ENCODE results near the gene CPNE9. TPM values are rescaled to one million over a fixed set of nuclear protein-coding genes. Genes with fewer than 3 reads are reported as not detected.

The CPNE9 gene
- total and polyA plus RNA-seq, 2 donors (not counting 1 experiment from before 2014, with no cell fraction given) = under 0.01 TPM; not detected in 1

DNA sequence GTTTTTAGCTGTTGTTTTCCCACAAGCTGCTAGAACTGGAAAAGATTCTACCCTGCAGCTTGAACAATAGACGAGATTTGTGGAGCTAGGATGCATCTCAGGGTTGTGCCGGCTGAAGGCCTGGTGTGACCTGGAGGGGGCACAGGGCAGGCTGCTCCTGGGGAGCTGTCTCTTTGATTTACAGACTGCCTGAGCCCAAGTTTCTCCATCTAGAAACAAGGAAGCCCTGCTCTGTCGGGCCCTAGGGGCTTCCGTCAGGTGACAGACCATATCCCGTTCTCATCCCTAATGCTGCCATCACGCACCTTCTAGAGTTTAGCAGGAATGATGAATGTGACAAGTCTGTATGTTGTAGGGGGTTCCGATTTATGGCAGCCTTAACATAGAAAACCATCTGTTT is 7.9 kb upstream of the CPNE9 start:
- DNase-seq (ENCODE audit: low read depth in 2 of 2) = no peak
- Histone ChIP-seq H2AFZ (ENCODE audit: low read length) (no peak overlapping the region), H3K9me3 (ENCODE audit: control insufficient read depth, insufficient read depth, low read depth, low read length) (no peaks in the 10 kb centered on the region), H3K4me1 (ENCODE audit: control insufficient read depth, extremely low read depth, insufficient read depth, low read length) (no peaks in the 10 kb centered on the region), H3K27ac (ENCODE audit: insufficient read depth, low read length) (no peak overlapping the region), H4K20me1 (ENCODE audit: control insufficient read depth, extremely low read depth, insufficient read depth, low read length) (no peaks in the 10 kb centered on the region), H3K36me3 (ENCODE audit: control insufficient read depth, insufficient read depth, low read length) (peaks cover 16% of the 10 kb centered on the region), H3K27me3 (ENCODE audit: control insufficient read depth, insufficient read depth, low read length) (no peaks in the 10 kb centered on the region), H3K4me2 (ENCODE audit: extremely low read depth, insufficient read depth, low read length) (no peak overlapping the region), H3K9ac (ENCODE audit: insufficient read depth, low read length) (no peak overlapping the region), H3K4me3 (replicated peaks in 1 of 4; ENCODE audit: control extremely low read depth in 1 of 4, insufficient read depth in 1 of 4, low read depth in 3 of 4, low read length in 4 of 4) (no peak overlapping the region), H3K79me2 (ENCODE audit: control insufficient read depth, insufficient read depth, low read length) (no peaks in the 10 kb centered on the region)
- TF ChIP-seq, protein P1, sequence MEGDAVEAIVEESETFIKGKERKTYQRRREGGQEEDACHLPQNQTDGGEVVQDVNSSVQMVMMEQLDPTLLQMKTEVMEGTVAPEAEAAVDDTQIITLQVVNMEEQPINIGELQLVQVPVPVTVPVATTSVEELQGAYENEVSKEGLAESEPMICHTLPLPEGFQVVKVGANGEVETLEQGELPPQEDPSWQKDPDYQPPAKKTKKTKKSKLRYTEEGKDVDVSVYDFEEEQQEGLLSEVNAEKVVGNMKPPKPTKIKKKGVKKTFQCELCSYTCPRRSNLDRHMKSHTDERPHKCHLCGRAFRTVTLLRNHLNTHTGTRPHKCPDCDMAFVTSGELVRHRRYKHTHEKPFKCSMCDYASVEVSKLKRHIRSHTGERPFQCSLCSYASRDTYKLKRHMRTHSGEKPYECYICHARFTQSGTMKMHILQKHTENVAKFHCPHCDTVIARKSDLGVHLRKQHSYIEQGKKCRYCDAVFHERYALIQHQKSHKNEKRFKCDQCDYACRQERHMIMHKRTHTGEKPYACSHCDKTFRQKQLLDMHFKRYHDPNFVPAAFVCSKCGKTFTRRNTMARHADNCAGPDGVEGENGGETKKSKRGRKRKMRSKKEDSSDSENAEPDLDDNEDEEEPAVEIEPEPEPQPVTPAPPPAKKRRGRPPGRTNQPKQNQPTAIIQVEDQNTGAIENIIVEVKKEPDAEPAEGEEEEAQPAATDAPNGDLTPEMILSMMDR (conservative IDR thresholded peaks at IDR 0.05 in 1 of 2, IDR thresholded peaks at IDR 0.05 in 1 of 2; ENCODE audit: low read depth in 1 of 2, low read length in 2 of 2) = no peak
- no peak for TF ChIP-seq EZH2 (IDR thresholded peaks at IDR 0.05; ENCODE audit: low read length, missing control alignments)

DNA sequence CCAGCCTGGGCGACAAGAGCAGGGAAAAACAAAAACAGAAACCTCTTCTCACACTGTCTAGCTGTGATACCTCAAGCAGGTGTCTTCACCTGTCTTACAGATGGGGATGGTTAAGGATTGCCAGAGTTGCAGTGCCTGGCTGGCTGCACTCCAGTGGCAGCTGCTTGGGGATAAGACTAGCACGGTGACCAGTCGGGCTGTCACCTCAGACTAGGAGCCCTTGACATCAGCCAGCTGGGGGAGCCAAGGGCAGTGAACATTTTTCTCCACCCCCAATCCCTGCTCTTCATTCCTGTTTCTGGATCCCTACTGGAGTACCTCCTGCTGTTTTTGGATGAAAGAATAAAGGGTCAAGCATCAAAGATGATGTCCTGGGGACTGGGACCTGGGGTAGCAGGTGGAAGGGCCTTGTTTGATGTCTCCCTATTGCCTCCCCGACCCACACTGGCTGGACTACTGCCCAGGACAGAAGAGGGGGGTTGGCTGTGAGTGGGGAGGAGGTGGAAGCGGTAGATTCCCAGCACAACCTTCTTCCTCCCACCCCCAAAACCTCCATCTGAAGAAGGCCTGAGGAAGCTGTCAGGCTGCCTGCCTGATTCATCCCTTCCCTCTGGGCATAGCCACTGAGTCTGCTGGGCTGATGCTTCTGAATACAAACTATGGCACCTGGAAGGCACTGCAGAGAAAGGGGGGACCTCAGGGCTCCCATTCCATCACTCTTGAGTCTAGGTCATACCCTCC is 7.0 kb upstream of the CPNE9 start:
- no peaks in the 10 kb centered on the region for H3K79me2 ChIP-seq (ENCODE audit: control insufficient read depth, insufficient read depth, low read length)
- H3K27me3 ChIP-seq (ENCODE audit: control insufficient read depth, insufficient read depth, low read length) = no peaks in the 10 kb centered on the region
- H4K20me1 ChIP-seq (ENCODE audit: control insufficient read depth, extremely low read depth, insufficient read depth, low read length) = no peaks in the 10 kb centered on the region
- no peak overlapping the region for H2AFZ ChIP-seq (ENCODE audit: low read length)
- H3K9me3 ChIP-seq (ENCODE audit: control insufficient read depth, insufficient read depth, low read depth, low read length) = no peaks in the 10 kb centered on the region
- no peaks in the 10 kb centered on the region for H3K4me1 ChIP-seq (ENCODE audit: control insufficient read depth, extremely low read depth, insufficient read depth, low read length)
- H3K36me3 ChIP-seq (ENCODE audit: control insufficient read depth, insufficient read depth, low read length) = peaks cover 11% of the 10 kb centered on the region
- no peak for DNase-seq (ENCODE audit: low read depth in 2 of 2)
- no peak overlapping the region for H3K27ac ChIP-seq (ENCODE audit: insufficient read depth, low read length)
- H3K4me3 ChIP-seq (replicated peaks in 1 of 4; ENCODE audit: control extremely low read depth in 1 of 4, insufficient read depth in 1 of 4, low read depth in 3 of 4, low read length in 4 of 4) = no peak overlapping the region
- H3K4me2 ChIP-seq (ENCODE audit: extremely low read depth, insufficient read depth, low read length) = no peak overlapping the region
- no peak for TF ChIP-seq EZH2 (IDR thresholded peaks at IDR 0.05; ENCODE audit: low read length, missing control alignments)
- TF ChIP-seq, protein P1 (conservative IDR thresholded peaks at IDR 0.05 in 1 of 2, IDR thresholded peaks at IDR 0.05 in 1 of 2; ENCODE audit: low read depth in 1 of 2, low read length in 2 of 2) = no peak
- H3K9ac ChIP-seq (ENCODE audit: insufficient read depth, low read length) = no peak overlapping the region

DNA sequence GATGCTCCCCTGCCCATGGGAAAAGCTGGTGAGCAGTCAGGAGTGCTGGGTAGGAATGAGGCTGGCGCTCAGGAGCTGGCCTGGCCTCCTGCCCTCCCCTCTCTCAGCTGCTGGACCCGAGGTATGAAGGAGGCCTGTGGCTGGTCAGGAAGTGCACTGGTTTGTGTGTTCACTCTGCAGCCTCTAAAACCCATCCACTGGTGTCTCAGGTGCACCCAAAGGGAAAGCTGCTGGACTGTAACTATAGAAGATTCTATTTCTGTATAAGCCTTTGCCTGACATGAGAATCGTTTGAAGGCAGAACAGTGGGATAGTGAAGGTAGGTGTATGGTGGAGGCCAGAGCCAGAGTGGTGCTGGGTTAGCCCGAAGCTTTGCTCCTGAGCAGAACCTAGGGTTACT is 5.7 kb upstream of the CPNE9 start:
- H3K9me3 ChIP-seq (ENCODE audit: control insufficient read depth, insufficient read depth, low read depth, low read length) = no peaks in the 10 kb centered on the region
- H3K9ac ChIP-seq (ENCODE audit: insufficient read depth, low read length) = no peak overlapping the region
- no peak overlapping the region for H3K4me3 ChIP-seq (replicated peaks in 1 of 4; ENCODE audit: control extremely low read depth in 1 of 4, insufficient read depth in 1 of 4, low read depth in 3 of 4, low read length in 4 of 4)
- H3K4me2 ChIP-seq (ENCODE audit: extremely low read depth, insufficient read depth, low read length) = no peak overlapping the region
- peaks cover 7% of the 10 kb centered on the region for H3K36me3 ChIP-seq (ENCODE audit: control insufficient read depth, insufficient read depth, low read length)
- H3K4me1 ChIP-seq (ENCODE audit: control insufficient read depth, extremely low read depth, insufficient read depth, low read length) = no peaks in the 10 kb centered on the region
- H2AFZ ChIP-seq (ENCODE audit: low read length) = no peak overlapping the region
- no peaks in the 10 kb centered on the region for H3K27me3 ChIP-seq (ENCODE audit: control insufficient read depth, insufficient read depth, low read length)
- H3K79me2 ChIP-seq (ENCODE audit: control insufficient read depth, insufficient read depth, low read length) = no peaks in the 10 kb centered on the region
- no peaks in the 10 kb centered on the region for H4K20me1 ChIP-seq (ENCODE audit: control insufficient read depth, extremely low read depth, insufficient read depth, low read length)
- no peak for DNase-seq (ENCODE audit: low read depth in 2 of 2)
- H3K27ac ChIP-seq (ENCODE audit: insufficient read depth, low read length) = no peak overlapping the region
- TF ChIP-seq EZH2 (IDR thresholded peaks at IDR 0.05; ENCODE audit: low read length, missing control alignments) = no peak
- TF ChIP-seq, protein P1 (conservative IDR thresholded peaks at IDR 0.05 in 1 of 2, IDR thresholded peaks at IDR 0.05 in 1 of 2; ENCODE audit: low read depth in 1 of 2, low read length in 2 of 2) = no peak

Data from fibroblast of lung (primary cell).